Gastroesophageal sphincter (tissue), 4 donors: ENCODE measurements around the gene TGFBR2. TPM values are rescaled to one million over a fixed set of nuclear protein-coding genes. Genes with fewer than 3 reads are reported as not detected.
"Not testable (repeated sequence)": the region's sequence is repeated elsewhere in the genome, so short reads cannot be mapped to it uniquely, and the experiment has no call there.

Source experiments
- ATAC-seq: fragments of 150-250 bp; one replicate; pipeline ENCODE4 v1.9.1; 2016; ENCODE audit warnings: mild to moderate bottlenecking, moderate library complexity
- H3K27ac ChIP-seq, 4 donors: fragments of 200-600 bp; sonication (generic) in 3 of 4; 1 replicate in 3 of 4; 2 replicates in 1 of 4; pipeline ENCODE4 v1.5.1; 2016 to 2019
- H3K27me3 ChIP-seq: fragments of 200-600 bp; sonication (generic); one replicate; pipeline ENCODE4 v1.5.1; 2019
- H3K36me3 ChIP-seq, 2 donors: fragments of 200-600 bp; sonication (generic); one replicate each; pipeline ENCODE4 v1.5.1; 2019; ENCODE audit warnings: control low read depth in 1 of 2
- H3K4me1 ChIP-seq, 3 donors: fragments of 200-600 bp; sonication (generic); 1 replicate in 2 of 3; 2 replicates in 1 of 3; pipeline ENCODE4 v1.5.1; 2016 to 2019; ENCODE audit warnings: control low read depth in 2 of 3
- H3K4me3 ChIP-seq, 2 donors: fragments of 200-600 bp; sonication (generic); one replicate each; pipeline ENCODE4 v1.5.1; 2019; ENCODE audit warnings: mild to moderate bottlenecking in 1 of 2, moderate library complexity in 1 of 2
- H3K9me3 ChIP-seq, 3 donors: fragments of 200-600 bp; sonication (generic); one replicate each; pipeline ENCODE4 v1.5.1; 2017 to 2019; ENCODE audit warnings: control low read depth in 2 of 3
- CTCF ChIP-seq, 4 experiments: fragments of 200-600 bp in 2 of 4; fragments of 450-650 bp in 2 of 4; sonication (generic) in 1 of 4; IDR thresholded peaks; one replicate each; pipeline ENCODE4 v1.5.1; 2017 to 2019; ENCODE audit warnings: antibody characterized with exemption in 4 of 4, mild to moderate bottlenecking in 2 of 4, moderate library complexity in 2 of 4
- EP300 ChIP-seq: sonication (generic); formaldehyde crosslinking; IDR thresholded peaks from one replicate; pipeline ENCODE4 v1.6.1; 2017; ENCODE audit warnings: antibody characterized with exemption, mild to moderate bottlenecking
- POLR2A ChIP-seq, 2 donors: fragments of 450-650 bp; IDR thresholded peaks; one replicate each; pipeline ENCODE4 v1.6.1; 2017; ENCODE audit warnings: antibody characterized with exemption in 2 of 2, mild to moderate bottlenecking in 2 of 2, moderate library complexity in 1 of 2
- POLR2AphosphoS5 ChIP-seq: sonication (generic); formaldehyde crosslinking; IDR thresholded peaks from one replicate; pipeline ENCODE4 v1.6.1; 2017; ENCODE audit warnings: antibody characterized with exemption
- WGBS, 2 donors: methylation state at CpG; one replicate each; pipeline ENCODE4 v1.1.5; 2018; ENCODE audit warnings: low coverage in 1 of 2; 5-methylcytosine and 5-hydroxymethylcytosine counted together
- total RNA-seq, 4 donors: library from RNA; depleted of rRNA; stranded (reverse); fragments of >200 nt; gene quantifications; one replicate each; pipeline ENCODE4 v1.1.0, GENCODE V29; 2016

Gene TGFBR2
- total RNA-seq, 4 donors from 2014 or later = 174 to 297 (median 231) TPM

- Histone ChIP-seq H3K4me3 (no peak overlapping the region), H3K36me3 (peaks cover 0 to 38% of the 10 kb centered on the region in 2 donors), H3K27me3 (no peaks in the 10 kb centered on the region), H3K27ac (peak overlapping the region in 1 of 4 donors; percentile 8), H3K9me3 (no peaks in the 10 kb centered on the region), H3K4me1 (peaks cover 14 to 82% (median 29%) of the 10 kb centered on the region in 3 donors)
- no peak for TF ChIP-seq EP300
- no peak for TF ChIP-seq POLR2A (IDR thresholded peaks at IDR 0.05)
- TF ChIP-seq CTCF (IDR thresholded peaks at IDR 0.05) = no peak
- no peak for TF ChIP-seq POLR2AphosphoS5
- 86 to 93% methylated on average over 2 of the region's 2 CpGs for WGBS, 2 donors
- ATAC-seq = no peak
These were observed 59.1 kb downstream of the TGFBR2 start for GRCh38 chr3:30665539-30665938.

- H3K36me3 ChIP-seq = peaks cover 0 to 40% of the 10 kb centered on the region in 2 donors
- H3K9me3 ChIP-seq = no peaks in the 10 kb centered on the region
- ATAC-seq = no peak
- H3K27me3 ChIP-seq = no peaks in the 10 kb centered on the region
- H3K4me1 ChIP-seq = peaks cover 10 to 70% (median 19%) of the 10 kb centered on the region in 3 donors
- no peak overlapping the region for H3K4me3 ChIP-seq
- no peak for TF ChIP-seq POLR2A (IDR thresholded peaks at IDR 0.05)
- TF ChIP-seq EP300 = no peak
- TF ChIP-seq POLR2AphosphoS5 = no peak
- no peak for TF ChIP-seq CTCF (IDR thresholded peaks at IDR 0.05)
- peak overlapping the region in 1 of 4 donors; percentile 9 for H3K27ac ChIP-seq
- WGBS, 2 donors = 88 to 100% methylated on average over 1 to 5 of the region's 7 CpGs
These were observed 60.3 kb downstream of the TGFBR2 start for GRCh38 chr3:30666572-30667279.

GRCh38 chr3:30667280-30667651 is 60.9 kb downstream of the TGFBR2 start:
- no peak for TF ChIP-seq POLR2AphosphoS5
- no peak for TF ChIP-seq POLR2A (IDR thresholded peaks at IDR 0.05)
- TF ChIP-seq CTCF (IDR thresholded peaks at IDR 0.05) = no peak
- no peak for TF ChIP-seq EP300
- ATAC-seq = no peak
- H3K27me3 ChIP-seq = no peaks in the 10 kb centered on the region
- peaks cover 0 to 43% of the 10 kb centered on the region in 2 donors for H3K36me3 ChIP-seq
- H3K4me3 ChIP-seq = no peak overlapping the region
- peak overlapping the region in 1 of 4 donors; percentile 9 for H3K27ac ChIP-seq
- no peaks in the 10 kb centered on the region for H3K9me3 ChIP-seq
- H3K4me1 ChIP-seq = peaks cover 13 to 70% (median 18%) of the 10 kb centered on the region in 3 donors
- 31% methylated on average over 1 of the region's 1 CpG; no CpG with 5 or more reads in 1 of the 2 donors for WGBS, 2 donors

- Histone ChIP-seq H3K36me3 (peaks cover 0 to 52% of the 10 kb centered on the region in 2 donors), H3K4me3 (no peak overlapping the region), H3K27ac (no peak overlapping the region), H3K27me3 (no peaks in the 10 kb centered on the region), H3K4me1 (peaks cover 18 to 70% (median 21%) of the 10 kb centered on the region in 3 donors), H3K9me3 (no peaks in the 10 kb centered on the region)
- ATAC-seq = no peak
- TF ChIP-seq POLR2A (IDR thresholded peaks at IDR 0.05) (no peak), CTCF (IDR thresholded peaks at IDR 0.05) (no peak), POLR2AphosphoS5 (no peak), EP300 (no peak)
- 77 to 86% methylated on average over 5 of the region's 5 CpGs for WGBS, 2 donors
These were observed 61.7 kb downstream of the TGFBR2 start for GRCh38 chr3:30668051-30668609.

GRCh38 chr3:30669360-30669934 is 63.0 kb downstream of the TGFBR2 start:
- peaks cover 0 to 65% of the 10 kb centered on the region in 2 donors for H3K36me3 ChIP-seq

More at GRCh38 chr3:30669360-30669934, 63.0 kb downstream of the TGFBR2 start:
- not testable (repeated sequence) for H3K4me3 ChIP-seq, ATAC-seq, H3K9me3 ChIP-seq, H3K27ac ChIP-seq, H3K27me3 ChIP-seq
- peaks cover 23 to 69% (median 26%) of the 10 kb centered on the region in 3 donors for H3K4me1 ChIP-seq
- WGBS, 2 donors = 88 to 98% methylated on average over 7 of the region's 7 CpGs
